Keratinocyte (primary cell): ENCODE results near the gene INVS. TPM values are rescaled to one million over a fixed set of nuclear protein-coding genes. Genes with fewer than 3 reads are reported as not detected.

Source experiments
- DNase-seq: peaks from one replicate; pipeline ENCODE4 v3.0.0-alpha.2; 2011; ENCODE audit warnings: low read depth, missing footprints, low spot score
- FAIRE-seq: peaks from 2 replicates; lab custom pipeline; 2011; peaks lifted over from hg19 to GRCh38; lab: Jason Lieb, UNC
- H2AFZ ChIP-seq: 2 replicates; pipeline ENCODE4 v1.6.0; 2012; ENCODE audit warnings: low read length, control low read depth, inconsistent platforms; ENCODE audit not compliant: control insufficient read depth
- H3K27ac ChIP-seq: 2 replicates; pipeline ENCODE4 v1.5.1; 2011; ENCODE audit warnings: low read length; ENCODE audit not compliant: control insufficient read depth, insufficient read depth
- H3K27me3 ChIP-seq: 3 replicates; pipeline ENCODE4 v1.6.0; 2011; ENCODE audit warnings: low read length; ENCODE audit not compliant: control insufficient read depth, insufficient read depth; ENCODE audit errors: extremely low read depth
- H3K36me3 ChIP-seq, 2 experiments: 2 replicates in 1 of 2; 3 replicates in 1 of 2; pipeline ENCODE4 v1.5.1; 2011; ENCODE audit warnings: low read length in 2 of 2, mild to moderate bottlenecking in 1 of 2; ENCODE audit not compliant: control insufficient read depth in 2 of 2, insufficient read depth in 2 of 2; ENCODE audit errors: extremely low read depth in 1 of 2
- H3K4me1 ChIP-seq: 3 replicates; pipeline ENCODE4 v1.5.1; 2011; ENCODE audit warnings: low read length; ENCODE audit not compliant: control insufficient read depth, insufficient read depth; ENCODE audit errors: extremely low read depth
- H3K4me2 ChIP-seq: 3 replicates; pipeline ENCODE4 v1.6.0; 2011; ENCODE audit warnings: low read depth, low read length; ENCODE audit not compliant: control insufficient read depth, insufficient read depth; ENCODE audit errors: extremely low read depth
- H3K4me3 ChIP-seq, 3 experiments: fragments of 200-600 bp in 1 of 3; sonication (generic) in 1 of 3; 2 replicates in 2 of 3; 3 replicates in 1 of 3; pipeline ENCODE4 v1.5.1; 2011 to 2016; ENCODE audit warnings: low read length in 3 of 3, mild to moderate bottlenecking in 3 of 3, control low read depth in 2 of 3, inconsistent platforms in 1 of 3, low read depth in 1 of 3, mixed read lengths in 1 of 3, mixed run types in 1 of 3, moderate library complexity in 1 of 3; ENCODE audit not compliant: control insufficient read depth in 2 of 3, insufficient read depth in 2 of 3; ENCODE audit errors: extremely low read depth in 1 of 3
- H3K79me2 ChIP-seq: 2 replicates; pipeline ENCODE4 v1.6.0; 2012; ENCODE audit warnings: low read length; ENCODE audit not compliant: control insufficient read depth, insufficient read depth
- H3K9ac ChIP-seq: 3 replicates; pipeline ENCODE4 v1.6.0; 2011; ENCODE audit warnings: low read length; ENCODE audit not compliant: control insufficient read depth, insufficient read depth; ENCODE audit errors: extremely low read depth
- H3K9me1 ChIP-seq: 3 replicates; pipeline ENCODE4 v1.6.0; 2011; ENCODE audit warnings: low read length; ENCODE audit not compliant: control insufficient read depth, insufficient read depth; ENCODE audit errors: extremely low read depth
- H3K9me3 ChIP-seq: 2 replicates; pipeline ENCODE4 v1.5.1; 2012; ENCODE audit warnings: low read depth, low read length; ENCODE audit not compliant: control insufficient read depth
- H4K20me1 ChIP-seq: 3 replicates; pipeline ENCODE4 v1.6.0; 2011; ENCODE audit warnings: low read length; ENCODE audit not compliant: control insufficient read depth, insufficient read depth; ENCODE audit errors: extremely low read depth
- CTCF ChIP-seq, 3 experiments: IDR thresholded peaks in 1 of 3; conservative IDR thresholded peaks in 1 of 3; optimal IDR thresholded peaks in 1 of 3; 2 replicates in 2 of 3; 3 replicates in 1 of 3; pipeline versions ENCODE3 to v1.5.1; 2011; ENCODE audit warnings: low read length in 3 of 3, mild to moderate bottlenecking in 3 of 3, moderate library complexity in 2 of 3, control low read depth in 1 of 3, inconsistent platforms in 1 of 3; ENCODE audit not compliant: insufficient read depth in 2 of 3; ENCODE audit errors: extremely low read depth in 1 of 3
- EZH2 ChIP-seq: IDR thresholded peaks from one replicate; pipeline ENCODE4 v1.6.1; 2012; ENCODE audit warnings: inconsistent platforms, mild to moderate bottlenecking, low read length, moderate library complexity
- dilution Hi-C: fragments of 300-500 bp; cut with MboI; formaldehyde crosslinking; loops from one replicate; pipeline ENCODE4 v1.7.0; 2020; ENCODE audit warnings: low sequenced_read_pairs; ENCODE audit not compliant: extremely low pct_ligation_motif_present
- polyA plus RNA-seq, 5 experiments: library from polyadenylated mRNA; depleted of rRNA in 3 of 5; stranded (reverse) in 3 of 5; stranded (forward) in 1 of 5; unstranded in 1 of 5; fragments of >200 nt; gene quantifications; 1 replicate in 1 of 5; 2 replicates in 3 of 5; 3 replicates in 1 of 5; pipeline versions ENCODE4 v1.2.1 to v1.2.3, GENCODE V29; 2011 to 2012; ENCODE audit warnings: missing spikeins in 2 of 5, low read depth in 1 of 5, low replicate concordance in 1 of 5

INVS gene
- polyA plus RNA-seq, 1 donor (not counting 4 experiments of a cell fraction or from before 2014, with no cell fraction given) = 21.1 TPM

- Histone ChIP-seq H3K27ac (no peak overlapping the region), H3K9ac (no peak overlapping the region), H3K4me1 (no peaks in the 10 kb centered on the region), H4K20me1 (no peaks in the 10 kb centered on the region), H3K4me2 (no peak overlapping the region), H3K4me3 (no peak overlapping the region), H3K79me2 (no peaks in the 10 kb centered on the region), H2AFZ (no peak overlapping the region), H3K27me3 (no peaks in the 10 kb centered on the region), H3K9me1 (no peaks in the 10 kb centered on the region), H3K36me3 (peaks cover 3 to 4% of the 10 kb centered on the region in 2 experiments), H3K9me3 (no peaks in the 10 kb centered on the region)
- FAIRE-seq (no peak), DNase-seq (no peak)
- dilution Hi-C loops = no loop called here
- TF ChIP-seq CTCF (optimal IDR thresholded peaks at IDR 0.05 in 1 of 3, IDR thresholded peaks at IDR 0.05 in 1 of 3, conservative IDR thresholded peaks at IDR 0.05 in 1 of 3; ENCODE audit: extremely low read depth in 1 of 3, insufficient read depth in 2 of 3, low read length in 3 of 3) (no peak), EZH2 (no peak)
Measured at GRCh38 chr9:100281676-100282387, 182.8 kb downstream of the INVS start.

GRCh38 chr9:100282388-100282719, 183.3 kb downstream of the INVS start:
- no peak overlapping the region for H3K4me3 ChIP-seq
- no peaks in the 10 kb centered on the region for H3K9me3 ChIP-seq
- H3K9ac ChIP-seq = no peak overlapping the region
- H3K27me3 ChIP-seq = no peaks in the 10 kb centered on the region
- no peak overlapping the region for H3K4me2 ChIP-seq
- no peak overlapping the region for H3K27ac ChIP-seq
- H4K20me1 ChIP-seq = no peaks in the 10 kb centered on the region
- TF ChIP-seq EZH2 (no peak), CTCF (optimal IDR thresholded peaks at IDR 0.05 in 1 of 3, IDR thresholded peaks at IDR 0.05 in 1 of 3, conservative IDR thresholded peaks at IDR 0.05 in 1 of 3; ENCODE audit: extremely low read depth in 1 of 3, insufficient read depth in 2 of 3, low read length in 3 of 3) (no peak)
- dilution Hi-C loops = no loop called here
- DNase-seq (no peak), FAIRE-seq (no peak)
- no peaks in the 10 kb centered on the region for H3K9me1 ChIP-seq
- H3K36me3 ChIP-seq = peaks cover 3 to 4% of the 10 kb centered on the region in 2 experiments
- H2AFZ ChIP-seq = no peak overlapping the region
- H3K4me1 ChIP-seq = no peaks in the 10 kb centered on the region
- H3K79me2 ChIP-seq = no peaks in the 10 kb centered on the region
